HL-60 (cell line): ENCODE data around the gene LIMK2.

Experiments
- REST ChIP-seq: IDR thresholded peaks from 2 replicates; pipeline ENCODE4 v1.6.1; 2012; ENCODE audit warnings: low read depth; ENCODE audit not compliant: insufficient replicate concordance
- TF ChIP-seq, protein P1 (sequence below): IDR thresholded peaks from one replicate; pipeline ENCODE4 v1.5.1; 2011; ENCODE audit warnings: low read length, control low read depth, inconsistent platforms; ENCODE audit not compliant: insufficient read depth

DNA sequence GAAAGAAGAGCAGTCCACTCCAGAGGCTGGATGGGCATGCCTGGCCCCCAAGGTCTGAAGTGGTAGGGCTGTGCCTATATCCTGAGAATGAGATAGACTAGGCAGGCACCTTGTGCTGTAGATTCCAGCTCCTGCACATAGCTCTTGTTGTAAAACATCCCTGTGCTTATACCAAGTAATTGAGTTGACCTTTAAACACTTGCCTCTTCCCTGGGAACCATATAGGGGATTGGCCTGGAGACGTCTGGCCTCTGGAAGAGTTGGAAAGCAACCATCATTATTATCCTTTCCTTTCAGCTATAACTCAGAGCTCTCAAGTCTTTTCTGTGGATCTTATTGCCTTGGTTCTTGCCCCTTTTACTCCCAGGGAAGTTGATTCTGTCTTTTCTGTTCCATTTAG, 15.1 kb downstream of the LIMK2 start:
- TF ChIP-seq, protein P1, sequence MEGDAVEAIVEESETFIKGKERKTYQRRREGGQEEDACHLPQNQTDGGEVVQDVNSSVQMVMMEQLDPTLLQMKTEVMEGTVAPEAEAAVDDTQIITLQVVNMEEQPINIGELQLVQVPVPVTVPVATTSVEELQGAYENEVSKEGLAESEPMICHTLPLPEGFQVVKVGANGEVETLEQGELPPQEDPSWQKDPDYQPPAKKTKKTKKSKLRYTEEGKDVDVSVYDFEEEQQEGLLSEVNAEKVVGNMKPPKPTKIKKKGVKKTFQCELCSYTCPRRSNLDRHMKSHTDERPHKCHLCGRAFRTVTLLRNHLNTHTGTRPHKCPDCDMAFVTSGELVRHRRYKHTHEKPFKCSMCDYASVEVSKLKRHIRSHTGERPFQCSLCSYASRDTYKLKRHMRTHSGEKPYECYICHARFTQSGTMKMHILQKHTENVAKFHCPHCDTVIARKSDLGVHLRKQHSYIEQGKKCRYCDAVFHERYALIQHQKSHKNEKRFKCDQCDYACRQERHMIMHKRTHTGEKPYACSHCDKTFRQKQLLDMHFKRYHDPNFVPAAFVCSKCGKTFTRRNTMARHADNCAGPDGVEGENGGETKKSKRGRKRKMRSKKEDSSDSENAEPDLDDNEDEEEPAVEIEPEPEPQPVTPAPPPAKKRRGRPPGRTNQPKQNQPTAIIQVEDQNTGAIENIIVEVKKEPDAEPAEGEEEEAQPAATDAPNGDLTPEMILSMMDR = no peak
- no peak for TF ChIP-seq REST
